Measurements from ENCODE around the gene TRABD2A.

The TRABD2A gene

DNA sequence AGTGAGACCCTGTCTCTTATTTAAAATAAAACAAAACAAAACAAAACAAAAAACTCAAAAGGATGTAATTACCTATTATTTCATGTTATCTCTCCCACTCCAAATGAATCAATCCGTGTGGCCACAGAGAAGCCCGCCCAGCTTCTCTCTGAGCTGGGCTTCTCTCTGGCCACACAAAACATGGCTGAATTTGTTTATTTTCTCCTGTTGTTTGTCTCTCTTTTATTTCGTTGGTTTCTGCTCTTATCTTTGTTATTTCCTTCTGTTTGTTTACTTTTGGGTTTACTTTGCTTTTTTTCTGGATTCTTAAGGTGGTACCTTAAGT lies 1.5 kb upstream of the TRABD2A start:
- H2AFZ ChIP-seq (ENCODE audit: low read length), result peak overlapping the region; percentile 64
- TF ChIP-seq, protein P1, sequence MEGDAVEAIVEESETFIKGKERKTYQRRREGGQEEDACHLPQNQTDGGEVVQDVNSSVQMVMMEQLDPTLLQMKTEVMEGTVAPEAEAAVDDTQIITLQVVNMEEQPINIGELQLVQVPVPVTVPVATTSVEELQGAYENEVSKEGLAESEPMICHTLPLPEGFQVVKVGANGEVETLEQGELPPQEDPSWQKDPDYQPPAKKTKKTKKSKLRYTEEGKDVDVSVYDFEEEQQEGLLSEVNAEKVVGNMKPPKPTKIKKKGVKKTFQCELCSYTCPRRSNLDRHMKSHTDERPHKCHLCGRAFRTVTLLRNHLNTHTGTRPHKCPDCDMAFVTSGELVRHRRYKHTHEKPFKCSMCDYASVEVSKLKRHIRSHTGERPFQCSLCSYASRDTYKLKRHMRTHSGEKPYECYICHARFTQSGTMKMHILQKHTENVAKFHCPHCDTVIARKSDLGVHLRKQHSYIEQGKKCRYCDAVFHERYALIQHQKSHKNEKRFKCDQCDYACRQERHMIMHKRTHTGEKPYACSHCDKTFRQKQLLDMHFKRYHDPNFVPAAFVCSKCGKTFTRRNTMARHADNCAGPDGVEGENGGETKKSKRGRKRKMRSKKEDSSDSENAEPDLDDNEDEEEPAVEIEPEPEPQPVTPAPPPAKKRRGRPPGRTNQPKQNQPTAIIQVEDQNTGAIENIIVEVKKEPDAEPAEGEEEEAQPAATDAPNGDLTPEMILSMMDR (conservative IDR thresholded peaks at IDR 0.05; ENCODE audit: low read length), result no peak; the same call in 1 of the 2 replicates
- no peak for TF ChIP-seq EZH2phosphoT487 (IDR thresholded peaks at IDR 0.05; ENCODE audit: borderline replicate concordance)
- H3K4me1 ChIP-seq (ENCODE audit: insufficient read depth, low read length, poor library complexity, severe bottlenecking), result peaks cover 4% of the 10 kb centered on the region
- no peaks in the 10 kb centered on the region for H3K9me3 ChIP-seq (ENCODE audit: insufficient read depth, low read depth, low read length)
- no peaks in the 10 kb centered on the region for H4K20me1 ChIP-seq (ENCODE audit: insufficient read depth, low read length, poor library complexity, severe bottlenecking)
- no peaks in the 10 kb centered on the region for H3K36me3 ChIP-seq (ENCODE audit: insufficient read depth, low read length)
- H3K4me2 ChIP-seq (ENCODE audit: low read depth, low read length, poor library complexity, severe bottlenecking), result peak overlapping the region; percentile 82
- H3K4me3 ChIP-seq (ENCODE audit: low read length, poor library complexity, severe bottlenecking), result peak overlapping the region; percentile 68
- H3K27me3 ChIP-seq (ENCODE audit: insufficient read depth, low read length, poor library complexity, severe bottlenecking), result no peaks in the 10 kb centered on the region
- H3F3A ChIP-seq (ENCODE audit: low read depth), result no peaks in the 10 kb centered on the region
- H3K79me2 ChIP-seq (ENCODE audit: insufficient read depth, low read length), result no peaks in the 10 kb centered on the region
- H3K9me2 ChIP-seq (replicated peaks; ENCODE audit: low read depth, low read length), result no peaks in the 10 kb centered on the region
- no peak overlapping the region for H3K9ac ChIP-seq (ENCODE audit: low read depth, low read length, poor library complexity, severe bottlenecking)

- no peaks in the 10 kb centered on the region for H3K27me3 ChIP-seq (ENCODE audit: insufficient read depth, low read length, poor library complexity, severe bottlenecking)
- peak overlapping the region; percentile 82 for H3K4me2 ChIP-seq (ENCODE audit: low read depth, low read length, poor library complexity, severe bottlenecking)
- H3K4me3 ChIP-seq (ENCODE audit: low read length, poor library complexity, severe bottlenecking), result peak overlapping the region; percentile 68
Observed at GRCh38 chr2:84881581-84882413, 913 bp upstream of the TRABD2A start.

DNA sequence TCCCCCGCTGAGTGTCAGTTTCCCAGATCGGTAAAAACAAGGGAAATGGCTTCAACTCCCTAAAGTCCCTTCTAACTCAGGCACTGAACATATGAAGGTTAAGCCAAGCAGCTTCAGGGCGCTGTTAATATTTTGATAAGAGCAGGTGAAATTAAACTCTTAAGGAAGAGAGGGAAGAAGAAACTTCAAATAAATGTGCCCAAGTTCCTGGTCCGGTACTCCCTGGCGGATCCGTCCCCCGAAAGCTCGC lies 564 bp downstream of the TRABD2A start:
- no peak for TF ChIP-seq EZH2phosphoT487 (IDR thresholded peaks at IDR 0.05; ENCODE audit: borderline replicate concordance)
- TF ChIP-seq, protein P1 (conservative IDR thresholded peaks at IDR 0.05; ENCODE audit: low read length), result no peak
- no peaks in the 10 kb centered on the region for H3K27me3 ChIP-seq (ENCODE audit: insufficient read depth, low read length, poor library complexity, severe bottlenecking)
- no peak overlapping the region for H2AFZ ChIP-seq (ENCODE audit: low read length)

More at GRCh38 chr2:84881581-84882413, 913 bp upstream of the TRABD2A start:
- H3K9ac ChIP-seq (ENCODE audit: low read depth, low read length, poor library complexity, severe bottlenecking), result peak overlapping the region; percentile 55
- no peaks in the 10 kb centered on the region for H3K9me3 ChIP-seq (ENCODE audit: insufficient read depth, low read depth, low read length)
- peak overlapping the region; percentile 81 for H2AFZ ChIP-seq (ENCODE audit: low read length)
- H3K4me1 ChIP-seq (ENCODE audit: insufficient read depth, low read length, poor library complexity, severe bottlenecking), result peaks cover 4% of the 10 kb centered on the region
- no peaks in the 10 kb centered on the region for H3K9me2 ChIP-seq (replicated peaks; ENCODE audit: low read depth, low read length)
- H3K79me2 ChIP-seq (ENCODE audit: insufficient read depth, low read length), result no peaks in the 10 kb centered on the region
- H3K36me3 ChIP-seq (ENCODE audit: insufficient read depth, low read length), result no peaks in the 10 kb centered on the region
- H4K20me1 ChIP-seq (ENCODE audit: insufficient read depth, low read length, poor library complexity, severe bottlenecking), result no peaks in the 10 kb centered on the region
- no peak for TF ChIP-seq EZH2phosphoT487 (IDR thresholded peaks at IDR 0.05; ENCODE audit: borderline replicate concordance)
- TF ChIP-seq, protein P1 (conservative IDR thresholded peaks at IDR 0.05; ENCODE audit: low read length), result peak; percentile 80
- no peaks in the 10 kb centered on the region for H3F3A ChIP-seq (ENCODE audit: low read depth)

More for the DNA sequence above, 564 bp downstream of the TRABD2A start:
- H3K4me1 ChIP-seq (ENCODE audit: insufficient read depth, low read length, poor library complexity, severe bottlenecking), result peaks cover 4% of the 10 kb centered on the region
- no peaks in the 10 kb centered on the region for H4K20me1 ChIP-seq (ENCODE audit: insufficient read depth, low read length, poor library complexity, severe bottlenecking)
- no peaks in the 10 kb centered on the region for H3K79me2 ChIP-seq (ENCODE audit: insufficient read depth, low read length)
- H3K4me3 ChIP-seq (ENCODE audit: low read length, poor library complexity, severe bottlenecking), result no peak overlapping the region
- no peaks in the 10 kb centered on the region for H3K36me3 ChIP-seq (ENCODE audit: insufficient read depth, low read length)
- no peaks in the 10 kb centered on the region for H3K9me3 ChIP-seq (ENCODE audit: insufficient read depth, low read depth, low read length)
- no peaks in the 10 kb centered on the region for H3K9me2 ChIP-seq (replicated peaks; ENCODE audit: low read depth, low read length)
- no peaks in the 10 kb centered on the region for H3F3A ChIP-seq (ENCODE audit: low read depth)
- H3K4me2 ChIP-seq (ENCODE audit: low read depth, low read length, poor library complexity, severe bottlenecking), result no peak overlapping the region
- no peak overlapping the region for H3K9ac ChIP-seq (ENCODE audit: low read depth, low read length, poor library complexity, severe bottlenecking)

Measured in Loucy (cell line).